WI38 (cell line): ENCODE data around the gene GGTLC1.
"Not testable (repeated sequence)": the region's sequence is repeated elsewhere in the genome, so short reads cannot be mapped to it uniquely, and the experiment has no call there.

Experiments used
- H3K4me3 ChIP-seq: 2 replicates; pipeline ENCODE4 v1.5.1; 2011; ENCODE audit warnings: low read depth, mild to moderate bottlenecking, control low read depth, low read length
- CTCF ChIP-seq: IDR thresholded peaks from 2 replicates; pipeline ENCODE4 v1.5.1; 2012; ENCODE audit warnings: low read depth, mild to moderate bottlenecking, control low read depth, low read length

GGTLC1 gene

GRCh38 chr20:23988966-23989365, 387 bp upstream of the GGTLC1 start:
- not testable (repeated sequence) for H3K4me3 ChIP-seq

GRCh38 chr20:23986716-23987115, 1.9 kb downstream of the GGTLC1 start:
- not testable (repeated sequence) for H3K4me3 ChIP-seq

- not testable (repeated sequence) for H3K4me3 ChIP-seq
Observed at GRCh38 chr20:23986310-23986709, 2.3 kb downstream of the GGTLC1 start.

GRCh38 chr20:23985790-23986225, 2.8 kb downstream of the GGTLC1 start:
- H3K4me3 ChIP-seq: not testable (repeated sequence)

- not testable (repeated sequence) for H3K4me3 ChIP-seq
Observed at GRCh38 chr20:23985066-23985789, 3.4 kb downstream of the GGTLC1 start.

GRCh38 chr20:23984476-23985023, 4.0 kb downstream of the GGTLC1 start:
- not testable (repeated sequence) for H3K4me3 ChIP-seq

- H3K4me3 ChIP-seq: not testable (repeated sequence)
Observed at GRCh38 chr20:23982112-23983018, 6.2 kb downstream of the GGTLC1 start.

- not testable (repeated sequence) for H3K4me3 ChIP-seq
Observed at GRCh38 chr20:23981526-23981925, 7.1 kb downstream of the GGTLC1 start.

GRCh38 chr20:23981014-23981413, 7.6 kb downstream of the GGTLC1 start:
- not testable (repeated sequence) for H3K4me3 ChIP-seq

- not testable (repeated sequence) for H3K4me3 ChIP-seq
Observed at GRCh38 chr20:23979899-23980811, 8.4 kb downstream of the GGTLC1 start.

GRCh38 chr20:23979380-23979779, 9.2 kb downstream of the GGTLC1 start:
- H3K4me3 ChIP-seq: not testable (repeated sequence)

GRCh38 chr20:23978457-23978856, 10.1 kb downstream of the GGTLC1 start:
- not testable (repeated sequence) for H3K4me3 ChIP-seq

- TF ChIP-seq CTCF: no peak
- no peak overlapping the region for H3K4me3 ChIP-seq
Observed at GRCh38 chr20:23974966-23975365, 13.6 kb downstream of the GGTLC1 start.
